Calu3 (cell line): ENCODE measurements around the gene PFKFB4. TPM values are rescaled to one million over a fixed set of nuclear protein-coding genes. Genes with fewer than 3 reads are reported as not detected.
A peak's percentile ranks its signal among the peaks of the same experiment; 100 is the strongest.

Experiments used
- BruUV-seq: library from RNA; stranded (reverse); fragments of 400-500 nt; replicated peaks from 2 replicates; lab custom pipeline; 2021; lab: Mats Ljungman, UMichigan
- CTCF ChIA-PET: fragments of 300-600 bp; sonication (Branson Sonifier 250); formaldehyde crosslinking; loops from one replicate; lab custom pipeline; 2022; ENCODE audit warnings: antibody characterized with exemption; lab: Charles Lee
- DNase-seq: peaks from one replicate; pipeline ENCODE4 v3.0.0; 2022
- H3K27ac Mint-ChIP-seq: one replicate; pipeline ENCODE4 v1.8.0; 2022; ENCODE audit warnings: mixed read lengths; ENCODE audit not compliant: unreplicated experiment
- H3K27me3 Mint-ChIP-seq: one replicate; pipeline ENCODE4 v1.8.0; 2022; ENCODE audit warnings: mixed read lengths; ENCODE audit not compliant: unreplicated experiment
- H3K36me3 Mint-ChIP-seq: one replicate; pipeline ENCODE4 v1.8.0; 2022; ENCODE audit warnings: mild to moderate bottlenecking, moderate library complexity, mixed read lengths; ENCODE audit not compliant: insufficient read depth, unreplicated experiment
- H3K4me1 Mint-ChIP-seq: one replicate; pipeline ENCODE4 v1.8.0; 2022; ENCODE audit warnings: mild to moderate bottlenecking, low read depth, mixed read lengths; ENCODE audit not compliant: unreplicated experiment
- H3K4me3 Mint-ChIP-seq: one replicate; pipeline ENCODE4 v1.8.0; 2022; ENCODE audit warnings: mild to moderate bottlenecking, low read depth, moderate library complexity, mixed read lengths; ENCODE audit not compliant: unreplicated experiment
- H3K9me3 Mint-ChIP-seq: one replicate; pipeline ENCODE4 v1.8.0; 2022; ENCODE audit warnings: low read depth, mixed read lengths; ENCODE audit not compliant: unreplicated experiment
- CTCF ChIP-seq: fragments of 200-600 bp; IDR thresholded peaks from one replicate; pipeline ENCODE4 v1.8.0; 2022; ENCODE audit warnings: antibody characterized with exemption; ENCODE audit not compliant: unreplicated experiment
- intact Hi-C: fragments of 100-400 bp; cut with micrococcal nuclease; formaldehyde crosslinking; loops from one replicate; pipeline ENCODE4 v1.10.0; 2022; ENCODE audit not compliant: unreplicated experiment
- total RNA-seq: library from RNA; stranded (reverse); gene quantifications from 2 replicates; pipeline ENCODE4 v1.2.3, GENCODE V29; 2022

The PFKFB4 gene
- total RNA-seq, 1 experiment from 2014 or later = 5.1 TPM

- peaks cover 5% of the 10 kb centered on the region for H3K36me3 Mint-ChIP-seq
- CTCF ChIA-PET = no interaction called here
- peaks cover 32% of the 10 kb centered on the region for H3K4me1 Mint-ChIP-seq
- no peaks in the 10 kb centered on the region for H3K27me3 Mint-ChIP-seq
- no peak for TF ChIP-seq CTCF
- H3K27ac Mint-ChIP-seq = no peak overlapping the region
- no peak for DNase-seq
- H3K4me3 Mint-ChIP-seq = no peak overlapping the region
- no peaks in the 10 kb centered on the region for H3K9me3 Mint-ChIP-seq
- no TSS peak for BruUV-seq
- intact Hi-C loops = loop anchor here (5.0 kb wide), 1 partner anchor 33 kb away; the partner anchor contains the start of gene COL7A1
Measured at GRCh38 chr3:48564667-48565066, 8.1 kb upstream of the PFKFB4 start.

GRCh38 chr3:48564022-48564421 is 7.4 kb upstream of the PFKFB4 start:
- TF ChIP-seq CTCF = no peak
- DNase-seq = peak; percentile 76
- H3K4me3 Mint-ChIP-seq = no peak overlapping the region
- H3K4me1 Mint-ChIP-seq = peaks cover 38% of the 10 kb centered on the region
- intact Hi-C loops = loop anchor here (5.0 kb wide), 1 partner anchor 33 kb away; the partner anchor contains the start of gene COL7A1
- no peaks in the 10 kb centered on the region for H3K27me3 Mint-ChIP-seq
- H3K27ac Mint-ChIP-seq = peak overlapping the region; percentile 52
- H3K36me3 Mint-ChIP-seq = peaks cover 5% of the 10 kb centered on the region
- CTCF ChIA-PET = interaction anchor here (0.6 kb wide), 1 partner anchor 50 kb away, joined by 4 read pairs; no protein-coding TSS in a partner anchor
- no peaks in the 10 kb centered on the region for H3K9me3 Mint-ChIP-seq
- no TSS peak for BruUV-seq

GRCh38 chr3:48563382-48563918 is 6.8 kb upstream of the PFKFB4 start, which contains the start of gene UCN2:
TSS of gene UCN2 (minus strand) at chr3:48563781. CDS start at chr3:48563124, 657 bp downstream.
- Mint-ChIP-seq H3K27me3 (no peaks in the 10 kb centered on the region), H3K36me3 (peaks cover 5% of the 10 kb centered on the region), H3K4me3 (no peak within 1 kb of the TSS), H3K4me1 (peaks cover 44% of the 10 kb centered on the region), H3K27ac (peak within 1 kb of the TSS; percentile 52), H3K9me3 (no peaks in the 10 kb centered on the region)
- no peak for TF ChIP-seq CTCF
- CTCF ChIA-PET = interaction anchor here (0.6 kb wide), 1 partner anchor 51 kb away, joined by 4 read pairs; no protein-coding TSS in a partner anchor
- no peak for DNase-seq
- BruUV-seq = no TSS peak
- intact Hi-C loops = loop anchor here (5.0 kb wide), 1 partner anchor 34 kb away; the partner anchor contains the start of gene COL7A1

GRCh38 chr3:48562367-48563095 is 5.9 kb upstream of the PFKFB4 start:
- CTCF ChIA-PET = no interaction called here
- Mint-ChIP-seq H3K9me3 (no peaks in the 10 kb centered on the region), H3K27me3 (no peaks in the 10 kb centered on the region), H3K4me1 (peaks cover 52% of the 10 kb centered on the region), H3K27ac (no peak overlapping the region), H3K4me3 (no peak overlapping the region), H3K36me3 (peaks cover 10% of the 10 kb centered on the region)
- BruUV-seq = no TSS peak
- DNase-seq = no peak
- TF ChIP-seq CTCF = no peak
- intact Hi-C loops = loop anchor here (5.0 kb wide), 1 partner anchor 35 kb away; the partner anchor contains the start of gene COL7A1
